Skin of body (tissue), 2 donors: ENCODE measurements around the gene LIPG. TPM values are rescaled to one million over a fixed set of nuclear protein-coding genes. Genes with fewer than 3 reads are reported as not detected.

Experiments
- DNase-seq: peaks from one replicate; lab custom pipeline; 2025; lab: John Stamatoyannopoulos, UW
- total RNA-seq: library from RNA; depleted of rRNA; stranded (reverse); fragments of >200 nt; gene quantifications from one replicate; pipeline ENCODE4 v1.2.3, GENCODE V29; 2014

The LIPG gene
- total RNA-seq, 1 donor from 2014 or later = 8.1 TPM

DNA sequence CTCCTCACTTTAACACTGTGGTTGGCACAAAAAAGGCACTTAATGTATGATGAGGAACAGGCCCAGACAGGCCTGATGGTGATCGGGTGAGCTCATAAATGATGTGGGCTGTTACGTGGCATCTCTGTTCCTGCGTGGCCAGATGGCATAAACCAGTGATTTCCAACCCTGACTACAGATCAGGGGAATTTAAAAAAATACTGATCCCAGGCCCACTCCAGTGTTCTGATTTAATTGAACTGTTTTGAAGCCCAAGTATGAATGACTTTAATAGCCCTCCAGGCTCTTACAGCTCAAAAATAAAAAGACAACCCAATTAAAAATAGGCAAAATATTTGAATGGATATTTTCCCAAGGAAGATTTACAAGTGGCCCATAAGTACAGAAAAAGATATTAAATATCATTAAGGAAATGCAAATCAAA, 48.2 kb downstream of the LIPG start:
- no peak for DNase-seq

- DNase-seq = no peak
Observed at GRCh38 chr18:49611316-49611715, 49.5 kb downstream of the LIPG start.

- DNase-seq = no peak
Observed at GRCh38 chr18:49612515-49613033, 50.7 kb downstream of the LIPG start.

DNA sequence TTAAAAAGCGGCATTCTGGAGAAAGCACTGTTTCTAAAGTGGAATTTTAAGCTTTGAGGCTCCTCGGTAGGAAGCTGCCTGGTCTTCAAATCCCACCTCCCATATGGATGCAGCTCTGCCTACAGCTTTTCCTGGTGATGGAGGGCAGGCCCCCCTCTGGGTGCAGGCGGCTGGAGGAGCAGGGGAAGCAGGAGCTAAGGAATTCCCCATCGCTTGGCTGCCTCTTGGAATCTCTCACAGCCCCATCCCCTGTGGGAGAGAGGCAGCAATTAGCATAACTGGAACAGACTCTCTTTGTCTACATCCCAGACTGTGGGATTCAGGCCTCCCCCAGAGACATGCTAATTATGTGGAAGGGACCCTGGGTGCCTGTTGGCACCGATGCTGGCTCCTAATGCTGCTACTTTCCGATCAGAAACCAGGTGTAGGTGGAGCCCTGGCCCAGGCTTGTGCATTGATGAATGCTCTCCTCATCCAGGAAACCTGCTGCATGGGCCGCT, 51.3 kb downstream of the LIPG start:
- DNase-seq = no peak

DNA sequence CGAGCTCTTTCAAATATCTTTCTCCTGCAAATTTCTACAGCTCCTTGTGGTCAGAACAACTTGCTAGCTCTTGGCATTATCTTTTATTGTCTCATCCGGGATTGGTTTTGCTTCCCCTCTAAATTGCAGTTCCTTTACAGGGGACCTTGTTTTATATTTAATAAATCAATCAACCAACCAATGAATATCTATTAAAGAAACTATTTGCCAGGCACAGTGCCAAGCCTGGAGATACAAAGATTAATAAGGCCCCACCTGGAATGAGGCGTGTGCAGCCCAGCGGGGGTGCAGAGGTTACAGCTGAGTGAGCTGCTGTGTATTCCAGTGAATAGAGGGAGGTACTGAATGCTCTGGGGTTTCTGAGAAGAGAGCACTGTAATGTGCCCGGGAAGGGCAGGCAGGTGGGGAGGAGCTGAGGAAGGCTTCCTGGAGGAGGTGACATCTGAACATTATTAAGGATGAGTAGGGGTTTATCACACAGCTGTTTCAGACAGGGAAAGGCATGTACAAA, 51.8 kb downstream of the LIPG start:
- DNase-seq = no peak

DNA sequence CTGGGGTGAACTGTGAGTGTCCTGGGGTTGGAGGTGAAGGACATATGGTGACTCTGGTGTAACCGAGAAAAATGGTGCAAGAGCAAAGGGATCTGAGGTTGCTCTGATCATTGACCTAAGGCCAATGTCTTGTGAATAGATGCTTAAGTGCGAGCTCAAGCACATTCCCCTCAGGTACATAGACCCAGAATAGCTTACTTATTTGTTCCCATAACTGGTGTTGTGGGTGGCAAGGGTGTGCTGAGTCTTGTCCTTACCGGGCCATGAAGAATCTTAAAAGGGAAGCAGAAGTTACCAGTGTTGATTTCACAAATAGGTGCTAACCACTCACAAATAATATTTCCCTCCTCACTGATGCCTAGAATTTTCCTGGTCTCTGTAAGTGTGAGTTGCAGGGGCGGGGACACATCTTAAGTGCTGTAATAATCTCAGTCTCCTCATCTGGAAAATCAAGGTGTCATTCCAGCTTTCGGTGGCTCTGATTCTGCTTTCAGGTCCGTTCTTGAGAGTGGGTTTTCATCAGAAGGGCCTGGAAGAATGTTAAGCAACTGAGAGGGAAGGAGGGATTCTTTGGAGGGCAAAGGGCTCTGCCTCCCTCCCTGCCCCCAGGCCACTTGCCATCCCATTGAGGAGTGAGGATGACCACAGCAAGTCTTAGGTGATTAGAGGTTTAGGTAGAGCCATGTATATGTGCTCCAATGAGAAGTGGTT, 54.9 kb downstream of the LIPG start:
- DNase-seq = no peak

- DNase-seq = no peak
Observed at GRCh38 chr18:49617329-49617695, 55.5 kb downstream of the LIPG start.

DNA sequence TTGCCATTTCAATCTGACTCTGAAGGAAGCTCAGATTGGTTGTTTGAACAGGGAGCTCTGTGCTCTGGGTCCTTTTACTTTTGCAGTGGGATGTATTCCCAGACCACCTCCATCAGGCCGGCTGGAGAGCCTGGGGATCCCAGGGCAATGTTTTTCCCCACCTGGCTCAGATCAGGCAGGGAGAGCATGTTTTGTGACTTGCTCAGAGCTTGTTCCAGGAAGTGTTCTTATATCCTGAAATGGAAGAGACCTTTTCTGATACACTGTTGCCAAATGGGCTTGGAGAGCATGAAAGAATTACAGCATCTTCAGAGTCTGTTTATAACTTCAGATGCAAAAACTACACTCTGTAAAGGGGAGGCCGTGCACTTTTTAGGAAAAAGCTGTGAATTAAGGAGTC, 56.0 kb downstream of the LIPG start:
- no peak for DNase-seq

DNA sequence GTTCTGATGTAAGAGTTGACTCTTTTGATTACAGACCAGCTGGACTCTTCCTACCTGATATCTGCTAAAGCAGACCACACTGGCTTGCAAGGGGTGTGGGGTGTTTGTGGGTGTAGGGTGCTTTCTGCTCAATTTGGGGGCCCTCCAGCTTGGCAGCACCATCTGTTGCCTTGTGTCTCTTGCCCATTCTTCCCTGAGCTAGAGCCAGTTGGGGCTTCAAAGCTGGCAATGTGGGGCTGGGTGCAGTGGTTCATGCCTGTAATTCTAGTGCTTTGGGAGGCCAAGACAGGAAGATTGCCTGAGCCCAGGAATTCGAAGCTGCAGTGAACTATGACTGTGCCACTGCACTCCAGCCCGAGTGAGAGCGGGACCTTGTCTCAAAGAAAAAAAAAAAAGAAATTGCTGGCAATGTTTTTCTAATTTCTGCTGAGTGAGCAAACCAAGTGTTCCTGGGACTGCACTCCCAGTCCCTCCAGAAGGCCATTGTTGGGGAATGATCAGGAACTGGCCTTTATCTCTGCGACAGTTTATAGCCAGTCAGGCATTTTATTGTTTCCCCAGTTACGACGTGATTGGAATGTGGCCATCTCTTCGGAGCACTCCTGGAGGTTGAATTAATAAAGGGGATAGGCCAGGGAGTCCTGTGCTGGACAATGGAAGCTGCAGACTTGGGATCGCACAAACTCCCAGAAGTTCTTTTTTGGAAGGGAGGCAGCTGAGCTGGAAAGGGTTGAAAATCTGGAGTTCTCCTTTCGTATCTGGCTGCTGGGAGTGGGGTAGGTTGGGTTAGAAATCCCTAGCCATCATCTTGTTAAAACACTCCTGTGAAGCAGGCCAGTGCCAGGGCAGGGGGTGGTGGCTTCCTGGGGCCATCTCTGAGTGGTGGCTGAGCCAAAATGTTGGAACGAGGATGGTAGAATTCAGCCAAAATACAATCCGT, 57.2 kb downstream of the LIPG start:
- DNase-seq = peak; percentile 25

DNA sequence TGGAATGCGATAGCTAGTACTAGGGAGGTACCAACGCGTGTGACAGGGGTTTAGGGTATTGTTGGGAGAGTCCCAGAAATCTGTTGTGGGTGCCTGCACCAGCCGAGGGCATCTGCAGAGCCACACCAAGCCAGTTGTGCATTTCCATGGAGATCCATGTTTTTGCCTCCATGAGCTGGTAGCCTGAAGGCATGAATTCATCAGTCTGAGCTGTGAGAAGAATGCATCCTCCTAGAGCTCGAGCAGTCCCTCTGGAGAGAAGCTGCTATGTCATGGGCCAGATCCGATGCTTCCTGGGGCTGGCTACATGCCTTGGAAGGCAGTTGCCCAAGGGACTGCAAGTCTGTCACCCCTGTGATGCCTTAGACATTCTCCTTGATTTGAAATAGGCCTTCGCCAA, 57.9 kb downstream of the LIPG start:
- DNase-seq = no peak

DNA sequence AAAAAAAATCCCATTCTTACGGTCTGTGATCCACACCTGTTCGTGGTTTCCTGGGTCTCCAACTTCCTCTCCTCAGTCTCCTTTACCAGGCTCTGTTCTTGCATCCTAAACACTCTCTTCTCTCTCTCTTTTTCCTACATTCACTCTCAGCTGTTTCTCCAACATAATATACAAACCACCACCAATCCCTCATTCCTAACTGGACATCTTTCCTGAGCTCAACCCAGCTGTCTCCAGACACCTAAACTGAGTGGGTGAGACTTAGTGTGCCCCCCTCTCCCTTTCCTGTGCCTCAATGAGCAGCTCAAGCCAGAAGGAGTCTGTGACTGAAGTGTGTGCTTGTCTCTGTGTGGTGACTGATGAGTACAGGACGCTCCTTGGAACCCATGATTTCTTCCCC, 59.4 kb downstream of the LIPG start:
- no peak for DNase-seq

- DNase-seq = no peak
Observed at GRCh38 chr18:49621717-49622351, 60.0 kb downstream of the LIPG start.

- DNase-seq = no peak
Observed at GRCh38 chr18:49623571-49623970, 61.7 kb downstream of the LIPG start.

DNA sequence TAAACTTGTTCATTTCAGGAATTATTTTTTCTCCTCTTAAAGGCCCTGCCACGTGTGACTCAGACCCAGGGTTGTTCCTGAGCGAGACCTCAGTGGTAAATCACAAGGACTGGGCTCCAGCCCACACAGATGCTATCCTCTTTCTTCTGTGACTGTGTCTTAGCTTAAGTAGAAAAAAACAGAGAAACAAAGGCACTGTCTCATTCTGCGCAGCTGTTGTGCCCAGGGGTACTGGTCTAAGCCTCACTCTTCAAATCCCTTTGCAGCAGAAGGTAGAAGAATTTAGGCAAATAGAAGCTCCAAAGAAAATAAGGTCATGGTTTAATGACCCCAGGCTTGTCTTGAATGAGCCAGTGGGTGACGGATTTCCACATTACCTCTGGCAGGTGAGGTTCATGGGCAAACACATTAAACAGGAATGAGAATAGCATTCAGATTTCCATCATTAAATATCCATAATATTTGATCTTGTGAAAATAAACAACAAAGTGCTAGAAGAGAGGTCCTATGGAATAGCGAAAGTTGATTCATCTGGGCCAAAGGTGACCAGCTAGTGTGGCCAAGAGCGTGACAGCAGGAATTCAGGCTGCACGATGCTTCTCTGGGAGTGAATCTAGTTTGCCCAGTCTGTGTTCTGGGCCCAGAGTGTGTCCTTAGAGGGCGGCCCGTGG, 63.3 kb downstream of the LIPG start:
- DNase-seq = no peak

DNA sequence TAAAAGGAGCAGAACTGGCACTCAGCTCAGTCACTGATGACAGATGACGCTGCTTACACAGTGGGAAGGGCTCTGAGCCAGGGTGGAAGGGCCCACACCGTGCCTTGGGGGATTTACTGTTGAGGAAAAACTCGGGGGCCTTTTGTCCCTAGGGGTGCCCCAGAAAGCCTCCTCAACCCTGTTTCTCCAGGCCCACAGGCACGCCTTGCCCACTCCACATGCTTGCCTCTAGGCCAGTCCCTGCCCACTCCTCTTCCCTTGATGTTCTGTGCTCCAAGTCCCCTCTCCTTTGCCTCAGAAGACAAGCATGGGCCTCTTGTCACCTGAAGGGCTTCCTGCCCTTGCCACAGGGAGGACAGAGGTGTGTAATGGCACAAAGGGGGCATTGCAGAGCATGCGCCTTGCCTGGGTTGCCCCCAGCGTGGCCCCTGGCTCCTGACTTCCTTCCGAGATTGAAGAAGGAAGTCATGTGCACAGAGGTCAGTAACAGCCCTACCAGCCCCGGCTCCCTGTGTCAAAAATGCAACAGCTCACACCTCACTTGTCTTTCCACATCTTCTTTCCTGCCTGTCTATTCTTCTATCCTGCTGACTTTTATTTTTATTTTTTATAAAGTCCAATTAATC, 65.1 kb downstream of the LIPG start:
- DNase-seq = no peak

GRCh38 chr18:49628119-49628518, 66.3 kb downstream of the LIPG start:
- DNase-seq = no peak

- DNase-seq = no peak
Observed at GRCh38 chr18:49628881-49629795, 67.3 kb downstream of the LIPG start.

DNA sequence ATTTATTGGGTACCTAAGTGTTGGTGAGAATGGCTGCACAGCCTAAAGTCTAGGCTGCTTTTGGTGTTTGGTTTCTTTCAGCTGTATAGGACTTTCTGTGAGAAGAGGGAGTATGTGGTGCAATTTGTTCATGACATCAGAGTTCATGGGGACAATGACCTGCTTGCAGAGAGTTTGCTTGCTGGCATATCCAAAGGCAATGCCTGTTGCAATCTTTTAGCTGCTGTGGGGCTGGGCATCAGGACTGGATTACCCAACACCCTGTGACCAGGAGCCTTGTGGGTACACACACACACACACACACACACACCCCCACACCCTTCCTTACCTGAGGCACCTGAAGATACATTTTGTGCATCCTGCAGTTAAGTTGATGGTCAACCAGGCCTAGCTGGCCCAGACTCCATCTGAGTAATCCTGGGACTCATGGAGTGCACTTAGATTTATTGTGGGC, 68.4 kb downstream of the LIPG start:
- no peak for DNase-seq

GRCh38 chr18:49631146-49631866, 69.4 kb downstream of the LIPG start:
- DNase-seq = no peak
